SK-N-SH treated with all-trans-retinoic acid at 6 μM for 48 hours (cell line): Measurements from ENCODE around the gene AUTS2.

Experiments used
- ATAC-seq: fragments of 200-7000 bp; cut with Tn5 transposase; 3 replicates; pipeline ENCODE4 v1.9.1; 2020; ENCODE audit warnings: mild to moderate bottlenecking, moderate library complexity
- ARNTL ChIP-seq: fragments of 450-650 bp; formaldehyde crosslinking; IDR thresholded peaks from 2 replicates; pipeline ENCODE4 v1.5.0; 2020; ENCODE audit warnings: low read depth, mild to moderate bottlenecking, moderate library complexity, borderline replicate concordance
- BACH2 ChIP-seq: fragments of 250-450 bp; sonication (Bioruptor Pico); IDR thresholded peaks from 2 replicates; pipeline ENCODE4 v1.9.0; 2021; ENCODE audit warnings: mild to moderate bottlenecking, borderline replicate concordance
- CSDC2 ChIP-seq: fragments of 250-450 bp; sonication (Bioruptor Pico); IDR thresholded peaks from 2 replicates; pipeline ENCODE4 v1.5.0; 2020; ENCODE audit warnings: mild to moderate bottlenecking, moderate library complexity
- ESRRG ChIP-seq: fragments of 250-450 bp; sonication (Bioruptor Pico); IDR thresholded peaks from 2 replicates; pipeline ENCODE4 v1.6.1; 2021; ENCODE audit warnings: mild to moderate bottlenecking
- GLIS3 ChIP-seq: fragments of 250-450 bp; sonication (Bioruptor Pico); IDR thresholded peaks from 2 replicates; pipeline ENCODE4 v1.5.0; 2020; ENCODE audit warnings: mild to moderate bottlenecking, moderate library complexity
- ISL1 ChIP-seq: fragments of 250-450 bp; sonication (Bioruptor Pico); IDR thresholded peaks from 2 replicates; pipeline ENCODE4 v2.1.2; 2022; ENCODE audit warnings: mild to moderate bottlenecking, moderate library complexity
- OSR1 ChIP-seq: fragments of 250-450 bp; sonication (Bioruptor Pico); IDR thresholded peaks from 2 replicates; pipeline ENCODE4 v1.8.0; 2022; ENCODE audit warnings: moderate library complexity, mild to moderate bottlenecking, inconsistent platforms
- PPARA ChIP-seq: fragments of 250-450 bp; sonication (Bioruptor Pico); IDR thresholded peaks from 2 replicates; pipeline ENCODE4 v1.5.0; 2020; ENCODE audit warnings: mild to moderate bottlenecking, borderline replicate concordance
- RARB ChIP-seq: fragments of 250-450 bp; sonication (Bioruptor Pico); IDR thresholded peaks from 2 replicates; pipeline ENCODE4 v1.8.0; 2021; ENCODE audit warnings: mild to moderate bottlenecking, moderate library complexity
- SNAI2 ChIP-seq: fragments of 250-450 bp; sonication (Bioruptor Pico); IDR thresholded peaks from 2 replicates; pipeline ENCODE4 v1.5.0; 2020; ENCODE audit warnings: mild to moderate bottlenecking, moderate library complexity
- TCF4 ChIP-seq: fragments of 250-450 bp; sonication (Bioruptor Pico); IDR thresholded peaks from 2 replicates; pipeline ENCODE4 v1.8.0; 2021; ENCODE audit warnings: mild to moderate bottlenecking, moderate library complexity, borderline replicate concordance
- TOX ChIP-seq: fragments of 250-450 bp; sonication (Bioruptor Pico); IDR thresholded peaks from 2 replicates; pipeline ENCODE4 v1.8.0; 2021; ENCODE audit warnings: mild to moderate bottlenecking, moderate library complexity, borderline replicate concordance
- ZC3H10 ChIP-seq: fragments of 250-450 bp; sonication (Bioruptor Pico); IDR thresholded peaks from 2 replicates; pipeline ENCODE4 v1.5.1; 2021; ENCODE audit warnings: mild to moderate bottlenecking, moderate library complexity
- ZFP3 ChIP-seq: fragments of 250-450 bp; sonication (Bioruptor Pico); IDR thresholded peaks from 2 replicates; pipeline ENCODE4 v1.5.0; 2020; ENCODE audit warnings: mild to moderate bottlenecking, moderate library complexity
- ZFP30 ChIP-seq: fragments of 450-650 bp; formaldehyde crosslinking; IDR thresholded peaks from 2 replicates; pipeline ENCODE4 v1.5.0; 2022; ENCODE audit warnings: mild to moderate bottlenecking, moderate library complexity
- ZNF565 ChIP-seq: fragments of 450-650 bp; formaldehyde crosslinking; conservative IDR thresholded peaks from 2 replicates; pipeline ENCODE4 v1.5.0; 2020; ENCODE audit warnings: low read depth, mild to moderate bottlenecking, moderate library complexity
- ZNF70 ChIP-seq: fragments of 450-650 bp; formaldehyde crosslinking; IDR thresholded peaks from 2 replicates; pipeline ENCODE4 v1.5.0; 2020; ENCODE audit warnings: mild to moderate bottlenecking, moderate library complexity
- ZNF8 ChIP-seq: fragments of 450-650 bp; formaldehyde crosslinking; IDR thresholded peaks from 2 replicates; pipeline ENCODE4 v1.5.0; 2020; ENCODE audit warnings: mild to moderate bottlenecking, moderate library complexity
- TF ChIP-seq, protein P1 (sequence below): fragments of 250-450 bp; sonication (Bioruptor Pico); IDR thresholded peaks from 2 replicates; pipeline ENCODE4 v1.5.0; 2020; ENCODE audit warnings: mild to moderate bottlenecking, moderate library complexity
- TF ChIP-seq, protein P2 (sequence below): fragments of 250-450 bp; sonication (Bioruptor Pico); IDR thresholded peaks from 2 replicates; pipeline ENCODE4 v1.5.1; 2021; ENCODE audit warnings: mild to moderate bottlenecking, moderate library complexity
- TF ChIP-seq, protein P3 (sequence below): fragments of 250-450 bp; sonication (Bioruptor Pico); IDR thresholded peaks from 2 replicates; pipeline ENCODE4 v1.8.0; 2021; ENCODE audit warnings: low read depth, mild to moderate bottlenecking, moderate library complexity, borderline replicate concordance
- TF ChIP-seq, protein P4 (sequence below): fragments of 250-450 bp; sonication (Bioruptor Pico); IDR thresholded peaks from 2 replicates; pipeline ENCODE4 v1.8.0; 2020; ENCODE audit warnings: mild to moderate bottlenecking, moderate library complexity, borderline replicate concordance
- TF ChIP-seq, protein P5 (sequence below): fragments of 250-450 bp; sonication (Bioruptor Pico); IDR thresholded peaks from 2 replicates; pipeline ENCODE4 v1.5.1; 2020; ENCODE audit warnings: low read depth, mild to moderate bottlenecking, moderate library complexity

Gene AUTS2

DNA sequence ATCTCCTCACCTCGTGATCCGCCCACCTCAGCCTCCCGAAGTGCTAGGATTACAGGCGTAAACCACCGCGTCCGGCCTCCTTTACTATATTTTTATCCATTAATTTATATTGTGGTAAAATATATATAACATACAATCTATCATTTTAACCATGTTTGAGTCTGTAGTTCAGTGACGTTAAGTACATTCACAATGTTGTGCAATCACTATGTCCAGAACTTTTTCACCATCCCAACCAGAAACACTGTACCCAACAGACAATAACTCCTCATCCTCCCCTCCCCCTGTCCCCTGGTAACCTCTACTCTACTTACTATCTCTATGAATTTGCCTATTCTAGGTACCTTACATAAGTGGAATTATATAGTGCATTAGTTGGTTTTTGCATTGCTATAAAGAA lies 1236.1 kb downstream of the AUTS2 start:
- TF ChIP-seq, protein P1, sequence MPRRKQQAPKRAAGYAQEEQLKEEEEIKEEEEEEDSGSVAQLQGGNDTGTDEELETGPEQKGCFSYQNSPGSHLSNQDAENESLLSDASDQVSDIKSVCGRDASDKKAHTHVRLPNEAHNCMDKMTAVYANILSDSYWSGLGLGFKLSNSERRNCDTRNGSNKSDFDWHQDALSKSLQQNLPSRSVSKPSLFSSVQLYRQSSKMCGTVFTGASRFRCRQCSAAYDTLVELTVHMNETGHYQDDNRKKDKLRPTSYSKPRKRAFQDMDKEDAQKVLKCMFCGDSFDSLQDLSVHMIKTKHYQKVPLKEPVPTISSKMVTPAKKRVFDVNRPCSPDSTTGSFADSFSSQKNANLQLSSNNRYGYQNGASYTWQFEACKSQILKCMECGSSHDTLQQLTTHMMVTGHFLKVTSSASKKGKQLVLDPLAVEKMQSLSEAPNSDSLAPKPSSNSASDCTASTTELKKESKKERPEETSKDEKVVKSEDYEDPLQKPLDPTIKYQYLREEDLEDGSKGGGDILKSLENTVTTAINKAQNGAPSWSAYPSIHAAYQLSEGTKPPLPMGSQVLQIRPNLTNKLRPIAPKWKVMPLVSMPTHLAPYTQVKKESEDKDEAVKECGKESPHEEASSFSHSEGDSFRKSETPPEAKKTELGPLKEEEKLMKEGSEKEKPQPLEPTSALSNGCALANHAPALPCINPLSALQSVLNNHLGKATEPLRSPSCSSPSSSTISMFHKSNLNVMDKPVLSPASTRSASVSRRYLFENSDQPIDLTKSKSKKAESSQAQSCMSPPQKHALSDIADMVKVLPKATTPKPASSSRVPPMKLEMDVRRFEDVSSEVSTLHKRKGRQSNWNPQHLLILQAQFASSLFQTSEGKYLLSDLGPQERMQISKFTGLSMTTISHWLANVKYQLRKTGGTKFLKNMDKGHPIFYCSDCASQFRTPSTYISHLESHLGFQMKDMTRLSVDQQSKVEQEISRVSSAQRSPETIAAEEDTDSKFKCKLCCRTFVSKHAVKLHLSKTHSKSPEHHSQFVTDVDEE = no peak
- no peak for TF ChIP-seq PPARA
- no peak for ATAC-seq

DNA sequence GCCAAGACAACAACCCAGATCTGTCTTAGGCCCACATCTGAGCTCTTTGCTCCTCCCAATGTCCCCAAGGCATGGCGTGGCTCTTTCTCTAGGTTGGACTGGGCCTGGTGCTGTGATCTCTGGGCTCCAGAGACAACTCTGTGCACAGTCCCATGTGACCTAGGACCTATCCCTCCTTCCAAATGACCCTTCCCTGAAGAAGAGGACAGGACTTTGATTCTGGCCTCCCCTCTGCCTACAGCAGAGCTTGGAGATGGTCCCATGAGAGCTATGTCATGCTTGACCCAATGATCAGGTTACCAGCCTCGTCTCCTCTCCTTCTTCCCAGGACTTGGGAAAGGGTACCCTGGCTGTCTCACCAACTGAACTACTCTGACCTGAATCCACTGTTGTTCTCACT lies 1237.4 kb downstream of the AUTS2 start:
- ATAC-seq = no peak
- TF ChIP-seq BACH2 (no peak), ISL1 (no peak), GLIS3 (CRISPR knock-in tag) (no peak), ESRRG (no peak), CSDC2 (CRISPR knock-in tag) (no peak), ZNF565 (CRISPR knock-in tag) (no peak), PPARA (no peak), ZNF70 (CRISPR knock-in tag) (no peak), SNAI2 (CRISPR knock-in tag) (no peak), ZC3H10 (no peak), ARNTL (CRISPR knock-in tag) (no peak), TOX (CRISPR knock-in tag) (no peak), ZFP30 (CRISPR knock-in tag) (no peak)
- TF ChIP-seq, protein P2, sequence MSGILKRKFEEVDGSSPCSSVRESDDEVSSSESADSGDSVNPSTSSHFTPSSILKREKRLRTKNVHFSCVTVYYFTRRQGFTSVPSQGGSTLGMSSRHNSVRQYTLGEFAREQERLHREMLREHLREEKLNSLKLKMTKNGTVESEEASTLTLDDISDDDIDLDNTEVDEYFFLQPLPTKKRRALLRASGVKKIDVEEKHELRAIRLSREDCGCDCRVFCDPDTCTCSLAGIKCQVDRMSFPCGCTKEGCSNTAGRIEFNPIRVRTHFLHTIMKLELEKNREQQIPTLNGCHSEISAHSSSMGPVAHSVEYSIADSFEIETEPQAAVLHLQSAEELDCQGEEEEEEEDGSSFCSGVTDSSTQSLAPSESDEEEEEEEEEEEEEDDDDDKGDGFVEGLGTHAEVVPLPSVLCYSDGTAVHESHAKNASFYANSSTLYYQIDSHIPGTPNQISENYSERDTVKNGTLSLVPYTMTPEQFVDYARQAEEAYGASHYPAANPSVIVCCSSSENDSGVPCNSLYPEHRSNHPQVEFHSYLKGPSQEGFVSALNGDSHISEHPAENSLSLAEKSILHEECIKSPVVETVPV (CRISPR knock-in tag) = no peak
- TF ChIP-seq, protein P3, sequence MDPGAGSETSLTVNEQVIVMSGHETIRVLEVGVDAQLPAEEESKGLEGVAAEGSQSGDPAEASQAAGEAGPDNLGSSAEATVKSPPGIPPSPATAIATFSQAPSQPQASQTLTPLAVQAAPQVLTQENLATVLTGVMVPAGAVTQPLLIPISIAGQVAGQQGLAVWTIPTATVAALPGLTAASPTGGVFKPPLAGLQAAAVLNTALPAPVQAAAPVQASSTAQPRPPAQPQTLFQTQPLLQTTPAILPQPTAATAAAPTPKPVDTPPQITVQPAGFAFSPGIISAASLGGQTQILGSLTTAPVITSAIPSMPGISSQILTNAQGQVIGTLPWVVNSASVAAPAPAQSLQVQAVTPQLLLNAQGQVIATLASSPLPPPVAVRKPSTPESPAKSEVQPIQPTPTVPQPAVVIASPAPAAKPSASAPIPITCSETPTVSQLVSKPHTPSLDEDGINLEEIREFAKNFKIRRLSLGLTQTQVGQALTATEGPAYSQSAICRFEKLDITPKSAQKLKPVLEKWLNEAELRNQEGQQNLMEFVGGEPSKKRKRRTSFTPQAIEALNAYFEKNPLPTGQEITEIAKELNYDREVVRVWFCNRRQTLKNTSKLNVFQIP = no peak

DNA sequence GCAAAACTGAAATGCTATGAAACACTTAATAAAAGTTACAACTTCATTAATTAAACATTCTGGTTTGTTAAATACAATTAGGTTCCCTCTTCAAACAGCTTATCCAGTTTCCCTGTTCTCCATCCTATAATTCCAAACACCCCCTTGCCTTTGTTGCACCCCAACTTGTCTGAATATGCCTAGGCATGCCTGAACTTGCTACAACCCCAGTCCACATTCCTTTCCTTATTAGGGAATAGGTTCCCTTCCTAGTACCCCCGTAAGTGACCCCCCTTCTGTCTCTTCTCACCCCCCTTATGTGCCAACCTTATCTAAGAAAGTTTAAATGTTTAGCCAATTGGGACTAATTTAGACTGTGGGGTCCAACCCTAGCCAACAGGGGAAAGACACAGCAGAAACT lies 1238.0 kb downstream of the AUTS2 start:
- TF ChIP-seq ESRRG (no peak), ZC3H10 (no peak), BACH2 (no peak), OSR1 (CRISPR knock-in tag) (no peak), RARB (CRISPR knock-in tag) (no peak), ZNF8 (CRISPR knock-in tag) (no peak), SNAI2 (CRISPR knock-in tag) (no peak), ARNTL (CRISPR knock-in tag) (no peak), TCF4 (CRISPR knock-in tag) (no peak), ZFP30 (CRISPR knock-in tag) (no peak), TOX (CRISPR knock-in tag) (no peak)
- TF ChIP-seq, protein P4, sequence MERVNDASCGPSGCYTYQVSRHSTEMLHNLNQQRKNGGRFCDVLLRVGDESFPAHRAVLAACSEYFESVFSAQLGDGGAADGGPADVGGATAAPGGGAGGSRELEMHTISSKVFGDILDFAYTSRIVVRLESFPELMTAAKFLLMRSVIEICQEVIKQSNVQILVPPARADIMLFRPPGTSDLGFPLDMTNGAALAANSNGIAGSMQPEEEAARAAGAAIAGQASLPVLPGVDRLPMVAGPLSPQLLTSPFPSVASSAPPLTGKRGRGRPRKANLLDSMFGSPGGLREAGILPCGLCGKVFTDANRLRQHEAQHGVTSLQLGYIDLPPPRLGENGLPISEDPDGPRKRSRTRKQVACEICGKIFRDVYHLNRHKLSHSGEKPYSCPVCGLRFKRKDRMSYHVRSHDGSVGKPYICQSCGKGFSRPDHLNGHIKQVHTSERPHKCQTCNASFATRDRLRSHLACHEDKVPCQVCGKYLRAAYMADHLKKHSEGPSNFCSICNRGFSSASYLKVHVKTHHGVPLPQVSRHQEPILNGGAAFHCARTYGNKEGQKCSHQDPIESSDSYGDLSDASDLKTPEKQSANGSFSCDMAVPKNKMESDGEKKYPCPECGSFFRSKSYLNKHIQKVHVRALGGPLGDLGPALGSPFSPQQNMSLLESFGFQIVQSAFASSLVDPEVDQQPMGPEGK (CRISPR knock-in tag) = no peak
- no peak for ATAC-seq

DNA sequence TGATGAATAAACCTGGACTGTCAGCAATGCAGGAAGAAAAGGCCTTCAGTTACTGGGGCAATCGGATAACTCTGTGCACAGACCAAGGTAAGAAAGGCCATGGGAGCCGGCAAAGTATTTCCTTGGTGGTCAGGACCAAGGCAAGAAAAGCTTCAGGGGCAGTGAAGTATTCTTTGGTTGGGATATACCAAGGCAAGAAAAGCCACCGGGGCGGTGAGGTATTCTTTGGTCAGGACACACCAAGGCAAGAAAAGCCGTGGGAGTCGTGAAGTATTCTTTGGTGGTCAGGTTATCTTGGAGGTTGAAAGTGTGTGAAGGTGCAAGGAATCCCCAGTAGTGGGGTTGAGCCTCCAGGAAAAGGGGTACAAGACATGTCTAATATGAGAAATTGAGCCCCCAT lies 1238.7 kb downstream of the AUTS2 start:
- ATAC-seq = no peak
- TF ChIP-seq, protein P2 (CRISPR knock-in tag) = no peak
- no peak for TF ChIP-seq GLIS3 (CRISPR knock-in tag)
- TF ChIP-seq, protein P5, sequence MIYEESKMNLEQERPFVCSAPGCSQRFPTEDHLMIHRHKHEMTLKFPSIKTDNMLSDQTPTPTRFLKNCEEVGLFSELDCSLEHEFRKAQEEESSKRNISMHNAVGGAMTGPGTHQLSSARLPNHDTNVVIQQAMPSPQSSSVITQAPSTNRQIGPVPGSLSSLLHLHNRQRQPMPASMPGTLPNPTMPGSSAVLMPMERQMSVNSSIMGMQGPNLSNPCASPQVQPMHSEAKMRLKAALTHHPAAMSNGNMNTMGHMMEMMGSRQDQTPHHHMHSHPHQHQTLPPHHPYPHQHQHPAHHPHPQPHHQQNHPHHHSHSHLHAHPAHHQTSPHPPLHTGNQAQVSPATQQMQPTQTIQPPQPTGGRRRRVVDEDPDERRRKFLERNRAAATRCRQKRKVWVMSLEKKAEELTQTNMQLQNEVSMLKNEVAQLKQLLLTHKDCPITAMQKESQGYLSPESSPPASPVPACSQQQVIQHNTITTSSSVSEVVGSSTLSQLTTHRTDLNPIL = no peak
- TF ChIP-seq ZNF8 (CRISPR knock-in tag) = no peak
- TF ChIP-seq ZFP3 (CRISPR knock-in tag) = no peak
- no peak for TF ChIP-seq ZNF565 (CRISPR knock-in tag)
- TF ChIP-seq ESRRG = no peak
- no peak for TF ChIP-seq PPARA
- TF ChIP-seq SNAI2 (CRISPR knock-in tag) = no peak
- TF ChIP-seq ISL1 = no peak
- no peak for TF ChIP-seq ZC3H10
- no peak for TF ChIP-seq BACH2
- no peak for TF ChIP-seq TCF4 (CRISPR knock-in tag)
- TF ChIP-seq RARB (CRISPR knock-in tag) = no peak
- no peak for TF ChIP-seq ZFP30 (CRISPR knock-in tag)
- TF ChIP-seq ZNF70 (CRISPR knock-in tag) = no peak
- TF ChIP-seq, protein P3 = no peak
